ENCODE data around the gene BNIP5.
"Not testable (repeated sequence)": the region's sequence is repeated elsewhere in the genome, so short reads cannot be mapped to it uniquely, and the experiment has no call there.

Gene BNIP5

GRCh38 chr6:36340618-36341454 lies 4.1 kb upstream of the BNIP5 start:
- DNase-seq = peak; percentile 70

DNA sequence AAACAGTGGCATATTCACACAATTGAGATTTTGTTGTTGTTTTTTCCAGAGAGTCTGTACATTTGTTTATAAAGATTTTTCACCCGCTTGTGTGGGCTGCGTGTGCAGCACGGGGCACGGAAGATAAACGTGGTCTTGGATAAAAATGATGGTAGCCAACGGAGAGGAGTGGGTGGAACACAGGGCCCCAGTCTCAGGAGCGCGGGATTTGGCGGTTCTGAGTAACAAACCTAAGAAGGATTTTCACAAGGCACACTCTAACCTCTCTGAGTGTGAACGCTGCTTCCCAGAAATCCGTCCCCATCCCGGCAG lies 3.6 kb upstream of the BNIP5 start:
- DNase-seq = no peak

- DNase-seq = no peak
Observed at GRCh38 chr6:36339146-36339545, 2.5 kb upstream of the BNIP5 start.

DNA sequence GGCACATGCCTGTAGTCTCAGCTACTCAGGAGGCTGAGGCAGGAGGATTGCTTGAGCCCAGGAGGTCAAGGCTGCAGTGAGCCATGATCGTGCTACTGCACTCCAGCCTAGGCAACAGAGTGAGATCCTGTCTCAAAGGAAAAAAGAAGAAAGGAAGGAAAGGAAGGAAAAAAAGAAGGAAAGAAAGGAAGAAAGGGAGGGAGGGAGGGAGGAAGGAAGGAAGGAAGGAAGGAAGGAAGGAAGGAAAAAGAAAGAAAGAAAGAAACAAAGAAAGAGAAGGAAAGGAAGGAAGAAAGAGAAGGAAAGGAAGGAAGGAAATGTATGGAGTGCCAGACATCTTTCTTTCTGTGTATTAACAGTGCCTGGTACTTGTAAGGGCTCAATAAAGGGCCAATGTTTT lies 1.5 kb upstream of the BNIP5 start:
- not testable (repeated sequence) for DNase-seq

DNA sequence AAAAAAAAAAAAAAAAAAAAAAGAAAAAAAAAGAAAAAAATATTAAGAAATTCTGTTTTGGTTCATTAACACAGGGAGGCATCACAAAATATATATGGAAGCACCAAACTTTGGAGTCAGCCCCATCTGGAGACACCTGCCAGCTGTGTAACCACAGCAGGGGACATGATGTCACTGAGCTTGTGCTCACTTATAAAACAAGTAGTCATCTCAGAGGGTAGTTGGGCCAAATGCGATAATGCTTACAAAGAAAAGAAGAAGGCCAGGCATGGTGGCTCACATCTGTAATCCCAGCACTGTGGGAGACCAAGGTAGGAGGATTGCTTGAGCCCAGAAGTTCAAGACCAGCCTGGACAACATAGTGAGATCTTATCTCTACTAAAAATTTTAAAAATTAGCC lies 1.1 kb upstream of the BNIP5 start:
- no peak for DNase-seq

DNA sequence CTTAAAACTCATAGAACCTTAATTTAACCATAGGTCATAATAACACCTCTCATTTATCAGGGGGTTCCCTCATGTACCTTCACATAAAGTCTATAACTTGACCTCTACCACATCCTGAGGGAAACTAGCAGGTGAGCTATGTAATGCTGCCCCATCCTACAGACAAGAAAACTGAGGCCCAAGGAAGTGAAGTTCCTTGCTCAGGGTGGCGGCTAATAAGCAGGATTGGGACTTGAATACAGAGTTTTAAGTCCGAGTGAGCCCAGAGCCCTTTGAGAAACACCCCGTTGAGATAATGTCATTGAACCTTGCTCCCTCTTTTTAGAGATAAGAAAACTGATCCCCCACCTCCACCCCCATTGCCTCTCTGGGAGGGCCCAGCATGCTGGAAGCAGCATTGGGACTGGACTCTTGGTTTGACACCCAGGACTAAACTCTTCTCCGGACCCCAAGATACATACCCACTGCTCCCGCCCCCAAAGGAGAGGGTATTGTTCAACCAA lies 429 bp downstream of the BNIP5 start:
- no peak for DNase-seq

GRCh38 chr6:36335465-36336207 lies 1.1 kb downstream of the BNIP5 start:
- DNase-seq = no peak

- no peak for DNase-seq
Observed at GRCh38 chr6:36334832-36335459, 1.7 kb downstream of the BNIP5 start.

DNA sequence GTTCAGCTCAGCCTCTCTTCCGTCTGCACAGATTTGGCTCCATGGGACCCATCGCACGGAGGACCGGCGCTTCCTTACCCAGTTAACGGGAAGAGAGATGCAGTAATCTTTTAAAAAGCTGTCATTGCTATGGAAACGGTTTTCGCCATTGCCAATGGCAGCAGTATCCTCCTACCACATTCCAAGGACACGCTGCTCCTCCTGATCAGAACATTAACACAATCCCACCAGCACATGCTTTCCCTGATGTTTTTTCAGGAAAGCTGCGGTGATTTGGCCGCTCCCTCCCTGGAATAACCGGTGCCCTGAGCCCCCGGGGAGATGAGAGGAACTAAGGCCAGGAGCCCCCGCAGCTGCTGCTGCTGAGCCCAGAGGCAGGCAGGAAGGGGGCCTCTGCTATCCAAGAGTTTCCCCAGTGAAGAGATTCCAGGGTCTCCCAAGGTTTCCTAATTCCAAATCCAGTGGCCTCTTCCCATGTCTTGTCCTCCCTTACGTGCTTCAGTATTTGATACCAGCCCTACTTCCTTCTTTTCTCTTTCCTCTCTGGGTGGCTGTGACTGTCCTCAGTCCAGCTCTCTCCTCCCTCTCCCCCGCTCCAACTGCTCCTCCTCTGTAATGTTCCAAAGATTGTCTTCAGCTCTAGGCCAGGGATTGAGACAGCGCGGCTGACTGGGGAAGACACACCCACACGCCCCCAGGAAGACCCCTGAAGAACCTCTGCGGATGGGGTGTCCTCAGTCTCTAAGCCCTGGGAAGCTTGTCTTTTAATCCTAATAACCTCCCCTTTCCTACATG lies 2.6 kb downstream of the BNIP5 start:
- no peak for DNase-seq

DNA sequence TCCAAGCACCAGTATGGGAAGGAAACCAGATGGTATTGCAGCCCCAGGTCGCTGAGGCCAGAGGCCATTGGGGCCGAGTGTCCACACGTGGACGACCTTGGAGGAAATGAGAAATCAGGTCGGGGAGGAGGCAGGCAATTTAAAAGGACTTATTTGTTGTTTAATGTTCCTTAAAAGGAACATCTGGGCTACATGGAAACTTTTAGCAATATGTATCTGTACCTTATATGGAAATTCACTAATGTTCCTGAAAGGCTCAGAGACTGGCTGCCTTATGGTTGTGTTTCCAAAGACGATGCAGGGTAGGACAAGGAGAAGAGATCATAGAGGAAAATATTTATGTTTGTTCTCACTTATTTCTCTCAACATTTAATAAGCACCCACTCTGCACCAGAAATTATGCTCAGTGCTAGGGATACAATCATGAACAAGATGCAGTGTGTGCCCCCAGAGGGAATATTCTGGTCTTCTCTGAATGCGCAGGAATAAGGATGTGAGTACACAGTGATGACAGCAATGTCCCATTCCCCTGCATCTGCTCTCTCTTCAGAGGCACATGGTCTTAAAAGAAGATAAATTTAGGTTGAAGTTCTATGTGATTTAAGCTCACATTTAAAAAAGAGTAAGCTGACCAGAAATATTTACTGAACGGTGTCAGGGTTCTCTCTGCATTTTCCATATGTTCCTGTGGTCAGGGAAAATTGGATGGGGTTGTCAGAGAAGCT lies 3.4 kb downstream of the BNIP5 start:
- no peak for DNase-seq

- DNase-seq = no peak
Observed at GRCh38 chr6:36331381-36331780, 5.3 kb downstream of the BNIP5 start.

- DNase-seq = no peak
Observed at GRCh38 chr6:36330366-36330765, 6.3 kb downstream of the BNIP5 start.

GRCh38 chr6:36329798-36330291 lies 6.8 kb downstream of the BNIP5 start:
- DNase-seq = no peak

GRCh38 chr6:36328600-36328999 lies 8.1 kb downstream of the BNIP5 start:
- no peak for DNase-seq

DNA sequence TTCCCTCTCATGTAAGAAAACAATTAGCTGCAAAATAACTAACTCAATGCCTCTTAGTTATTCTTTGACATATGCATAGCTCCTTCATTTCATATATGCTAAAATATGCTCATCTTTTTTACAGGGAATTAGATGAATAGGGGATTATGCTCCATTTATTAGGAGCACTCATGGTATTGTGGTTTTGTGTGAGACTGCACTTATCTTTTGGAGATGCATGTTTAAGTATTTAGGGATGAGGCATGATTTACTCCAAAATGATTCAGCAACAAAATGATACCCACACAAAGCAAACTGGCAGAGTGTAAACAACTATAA lies 8.8 kb downstream of the BNIP5 start:
- DNase-seq = no peak

GRCh38 chr6:36327226-36327918 lies 9.3 kb downstream of the BNIP5 start:
- DNase-seq = no peak

GRCh38 chr6:36326356-36326995 lies 10.2 kb downstream of the BNIP5 start:
- DNase-seq = no peak

DNA sequence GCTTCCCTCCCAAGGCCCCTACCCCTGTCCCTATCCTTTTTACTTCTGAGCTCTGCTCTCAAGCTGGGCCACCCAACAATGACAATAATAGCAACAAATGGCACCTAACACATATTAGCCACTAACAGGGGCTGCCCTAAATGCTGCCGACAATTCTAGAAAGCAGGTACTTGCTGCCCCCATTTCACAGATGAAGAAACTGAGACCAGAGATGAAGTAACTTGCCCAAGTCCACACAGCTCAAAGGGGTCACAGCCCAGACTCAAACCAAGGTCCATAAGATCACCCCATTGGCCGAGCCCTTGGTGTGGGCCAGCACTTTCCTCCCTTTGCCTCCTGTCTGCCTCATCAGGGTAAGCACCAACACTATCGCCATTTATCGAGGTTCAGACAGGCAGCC lies 12.0 kb downstream of the BNIP5 start:
- DNase-seq = no peak

- no peak for DNase-seq
Observed at GRCh38 chr6:36324191-36324590, 12.5 kb downstream of the BNIP5 start.

DNA sequence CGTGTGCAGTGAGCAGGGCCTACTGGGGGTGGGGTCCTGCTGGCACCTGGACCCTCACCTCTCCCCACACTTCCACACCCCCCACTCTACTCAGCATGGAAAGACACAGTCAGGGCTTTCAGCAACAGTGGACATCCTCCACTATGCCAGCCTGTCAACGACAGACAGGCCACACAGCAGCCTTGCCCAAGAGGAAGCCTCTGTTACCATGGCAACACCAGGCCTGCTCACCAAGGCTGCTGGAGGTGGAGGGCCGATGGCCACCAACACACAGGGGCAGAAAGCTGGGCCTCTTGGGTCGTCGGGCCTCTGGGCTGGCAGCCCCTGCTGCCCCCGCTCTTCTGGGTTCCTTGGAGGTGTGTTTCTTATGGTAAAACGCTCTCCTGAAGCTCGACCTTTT lies 13.6 kb downstream of the BNIP5 start:
- no peak for DNase-seq

DNA sequence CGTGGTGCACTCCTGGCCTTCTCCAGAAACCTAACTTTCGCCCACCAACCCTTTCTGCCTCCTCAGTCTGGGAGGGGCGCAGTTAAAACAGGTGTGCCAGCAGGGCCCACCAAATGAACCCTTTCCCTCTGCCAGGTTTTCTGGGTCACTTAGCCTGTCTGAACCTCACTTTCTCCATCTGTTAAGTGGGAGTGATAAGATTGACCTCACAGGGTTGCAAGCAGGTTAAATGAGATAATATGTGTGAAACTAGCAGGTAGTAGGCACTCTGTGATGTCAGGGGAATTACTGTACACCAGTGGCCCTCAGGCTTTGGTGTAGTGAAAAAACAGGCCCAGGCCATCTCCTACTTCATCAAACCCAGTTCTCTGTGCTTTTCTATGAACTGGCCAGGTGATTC lies 14.1 kb downstream of the BNIP5 start:
- no peak for DNase-seq
